GM23338 (cell line): ENCODE results near the gene LY86. TPM values are rescaled to one million over a fixed set of nuclear protein-coding genes. Genes with fewer than 3 reads are reported as not detected.

Experiments used
- ATAC-seq: fragments of 200-7000 bp; cut with Tn5 transposase; 3 replicates; pipeline ENCODE4 v1.9.1; 2020
- DNase-seq: peaks from one replicate; pipeline ENCODE4 v3.0.0-alpha.2; 2015; ENCODE audit warnings: low spot score
- H2AFZ ChIP-seq: fragments of 200-600 bp; sonication (generic); 2 replicates; pipeline ENCODE4 v1.8.0; 2016; ENCODE audit warnings: antibody characterized with exemption, mild to moderate bottlenecking, moderate library complexity
- H3F3A ChIP-seq: fragments of 200-600 bp; sonication (generic); replicated peaks from 2 replicates; pipeline ENCODE4 v1.8.0; 2017; ENCODE audit warnings: antibody characterized with exemption, mixed run types, low read depth
- H3K27ac ChIP-seq: fragments of 200-600 bp; sonication (generic); 2 replicates; pipeline ENCODE4 v1.6.1; 2016; ENCODE audit warnings: low read depth
- H3K27me3 ChIP-seq: fragments of 200-600 bp; sonication (generic); 2 replicates; pipeline ENCODE4 v1.8.0; 2016; ENCODE audit warnings: mild to moderate bottlenecking, mixed run types, moderate library complexity; ENCODE audit not compliant: insufficient read depth
- H3K36me3 ChIP-seq: fragments of 200-600 bp; sonication (generic); 2 replicates; pipeline ENCODE4 v1.8.0; 2016; ENCODE audit warnings: mild to moderate bottlenecking; ENCODE audit not compliant: insufficient read depth
- H3K4me1 ChIP-seq: fragments of 200-600 bp; sonication (generic); 2 replicates; pipeline ENCODE4 v1.8.0; 2016; ENCODE audit warnings: mild to moderate bottlenecking, moderate library complexity; ENCODE audit not compliant: insufficient read depth
- H3K4me2 ChIP-seq: fragments of 200-600 bp; sonication (generic); 2 replicates; pipeline ENCODE4 v1.7.1; 2017; ENCODE audit warnings: mixed run types
- H3K4me3 ChIP-seq: fragments of 200-600 bp; sonication (generic); 2 replicates; pipeline ENCODE4 v1.6.1; 2016; ENCODE audit warnings: mixed run types
- H3K79me2 ChIP-seq: fragments of 200-600 bp; sonication (generic); replicated peaks from 2 replicates; pipeline ENCODE4 v1.8.0; 2017; ENCODE audit warnings: mild to moderate bottlenecking; ENCODE audit not compliant: insufficient read depth
- H3K9me2 ChIP-seq: fragments of 200-600 bp; sonication (generic); 2 replicates; pipeline ENCODE4 v1.8.0; 2017; ENCODE audit not compliant: insufficient read depth
- H4K20me1 ChIP-seq: fragments of 200-600 bp; sonication (generic); replicated peaks from 2 replicates; pipeline ENCODE4 v1.8.0; 2017; ENCODE audit warnings: mild to moderate bottlenecking; ENCODE audit not compliant: insufficient read depth
- H3K27ac Mint-ChIP-seq: 2 replicates; pipeline ENCODE4 v1.8.0; 2020; ENCODE audit warnings: inconsistent platforms, mild to moderate bottlenecking, moderate library complexity, mixed read lengths
- H3K27me3 Mint-ChIP-seq: 3 replicates; pipeline ENCODE4 v1.8.0; 2022; ENCODE audit warnings: low read depth, mild to moderate bottlenecking, moderate library complexity, mixed read lengths, inconsistent platforms; ENCODE audit not compliant: insufficient read depth, poor library complexity
- H3K36me3 Mint-ChIP-seq: 3 replicates; pipeline ENCODE4 v1.8.0; 2021; ENCODE audit warnings: low read depth, mild to moderate bottlenecking, inconsistent platforms, moderate library complexity, mixed read lengths
- H3K4me1 Mint-ChIP-seq: 3 replicates; pipeline ENCODE4 v1.8.0; 2020; ENCODE audit warnings: mild to moderate bottlenecking, inconsistent platforms, mixed read lengths
- H3K4me3 Mint-ChIP-seq: 3 replicates; pipeline ENCODE4 v1.8.0; 2021; ENCODE audit warnings: moderate library complexity, mild to moderate bottlenecking, inconsistent platforms, mixed read lengths
- H3K9me3 Mint-ChIP-seq: 3 replicates; pipeline ENCODE4 v1.8.0; 2020; ENCODE audit warnings: moderate library complexity, mild to moderate bottlenecking, inconsistent platforms, mixed read lengths
- CREB1 ChIP-seq: fragments of 250-450 bp; sonication (Bioruptor Pico); IDR thresholded peaks from 2 replicates; pipeline ENCODE4 v1.5.0; 2020; ENCODE audit warnings: low read depth, mild to moderate bottlenecking, moderate library complexity
- CTCF ChIP-seq, 2 experiments: fragments of 200-600 bp in 1 of 2; sonication (generic) in 1 of 2; conservative IDR thresholded peaks; 2 replicates each; pipeline versions ENCODE4 v1.5.1 to v1.6.1; 2016 to 2017; ENCODE audit warnings: antibody characterized with exemption in 2 of 2, low read depth in 2 of 2, mild to moderate bottlenecking in 2 of 2, moderate library complexity in 1 of 2
- JUNB ChIP-seq: IDR thresholded peaks from one replicate; pipeline ENCODE4 v1.6.1; 2016; ENCODE audit warnings: antibody characterized with exemption; ENCODE audit not compliant: unreplicated experiment
- ZNF331 ChIP-seq: fragments of 250-450 bp; sonication (Bioruptor Pico); IDR thresholded peaks from 2 replicates; pipeline ENCODE4 v1.5.0; 2020; ENCODE audit warnings: low read depth, mild to moderate bottlenecking, moderate library complexity
- polyA plus RNA-seq: library from polyadenylated mRNA; unstranded; fragments of >200 nt; fragmentation: Nextera tagmentation; extraction: Ambion mirVana; gene quantifications from 2 replicates; pipeline ENCODE4 v1.2.1, GENCODE V29; 2016
- total RNA-seq: library from RNA; depleted of rRNA; stranded (reverse); fragments of >200 nt; shearing (Covaris generic); gene quantifications from 2 replicates; pipeline ENCODE4 v1.2.3, GENCODE V29; 2014
- TF ChIP-seq, protein P1 (sequence below): fragments of 250-450 bp; sonication (Bioruptor Pico); IDR thresholded peaks from 2 replicates; pipeline ENCODE4 v1.5.0; 2020; ENCODE audit warnings: mild to moderate bottlenecking, moderate library complexity

The LY86 gene
- total and polyA plus RNA-seq, 2 experiments from 2014 or later, result 0.29 TPM; not detected in 1

DNA sequence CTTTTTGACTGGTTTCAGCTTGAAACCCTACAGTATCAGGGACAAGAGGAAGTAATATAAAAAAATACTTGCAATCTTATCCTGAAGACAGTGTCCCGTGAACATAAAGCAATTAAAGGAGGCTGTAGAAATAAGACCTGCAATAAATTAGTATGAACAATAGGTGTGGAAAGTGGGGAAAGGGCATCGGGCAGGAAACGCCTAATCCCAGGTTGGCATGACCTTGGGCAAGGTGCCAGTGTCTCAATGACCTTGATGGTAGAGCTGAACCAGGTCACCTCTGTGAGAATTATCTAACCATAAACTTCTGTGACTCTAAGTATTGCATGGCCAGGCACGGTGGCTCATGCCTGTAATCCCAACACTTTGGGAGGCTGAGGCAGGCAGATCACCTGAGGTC, 115.2 kb downstream of the LY86 start:
- Mint-ChIP-seq H3K27ac (no peak overlapping the region), H3K9me3 (no peaks in the 10 kb centered on the region), H3K27me3 (peaks cover 3% of the 10 kb centered on the region), H3K4me3 (no peak overlapping the region), H3K4me1 (peaks cover 4% of the 10 kb centered on the region), H3K36me3 (no peaks in the 10 kb centered on the region)
- Histone ChIP-seq H3K9me2 (no peaks in the 10 kb centered on the region), H3K27me3 (no peaks in the 10 kb centered on the region), H4K20me1 (no peaks in the 10 kb centered on the region), H3F3A (no peaks in the 10 kb centered on the region), H3K36me3 (no peaks in the 10 kb centered on the region), H3K79me2 (no peaks in the 10 kb centered on the region), H2AFZ (no peak overlapping the region), H3K4me3 (no peak overlapping the region), H3K27ac (no peak overlapping the region), H3K4me1 (no peaks in the 10 kb centered on the region), H3K4me2 (no peak overlapping the region)
- DNase-seq, result no peak
- TF ChIP-seq, protein P1, sequence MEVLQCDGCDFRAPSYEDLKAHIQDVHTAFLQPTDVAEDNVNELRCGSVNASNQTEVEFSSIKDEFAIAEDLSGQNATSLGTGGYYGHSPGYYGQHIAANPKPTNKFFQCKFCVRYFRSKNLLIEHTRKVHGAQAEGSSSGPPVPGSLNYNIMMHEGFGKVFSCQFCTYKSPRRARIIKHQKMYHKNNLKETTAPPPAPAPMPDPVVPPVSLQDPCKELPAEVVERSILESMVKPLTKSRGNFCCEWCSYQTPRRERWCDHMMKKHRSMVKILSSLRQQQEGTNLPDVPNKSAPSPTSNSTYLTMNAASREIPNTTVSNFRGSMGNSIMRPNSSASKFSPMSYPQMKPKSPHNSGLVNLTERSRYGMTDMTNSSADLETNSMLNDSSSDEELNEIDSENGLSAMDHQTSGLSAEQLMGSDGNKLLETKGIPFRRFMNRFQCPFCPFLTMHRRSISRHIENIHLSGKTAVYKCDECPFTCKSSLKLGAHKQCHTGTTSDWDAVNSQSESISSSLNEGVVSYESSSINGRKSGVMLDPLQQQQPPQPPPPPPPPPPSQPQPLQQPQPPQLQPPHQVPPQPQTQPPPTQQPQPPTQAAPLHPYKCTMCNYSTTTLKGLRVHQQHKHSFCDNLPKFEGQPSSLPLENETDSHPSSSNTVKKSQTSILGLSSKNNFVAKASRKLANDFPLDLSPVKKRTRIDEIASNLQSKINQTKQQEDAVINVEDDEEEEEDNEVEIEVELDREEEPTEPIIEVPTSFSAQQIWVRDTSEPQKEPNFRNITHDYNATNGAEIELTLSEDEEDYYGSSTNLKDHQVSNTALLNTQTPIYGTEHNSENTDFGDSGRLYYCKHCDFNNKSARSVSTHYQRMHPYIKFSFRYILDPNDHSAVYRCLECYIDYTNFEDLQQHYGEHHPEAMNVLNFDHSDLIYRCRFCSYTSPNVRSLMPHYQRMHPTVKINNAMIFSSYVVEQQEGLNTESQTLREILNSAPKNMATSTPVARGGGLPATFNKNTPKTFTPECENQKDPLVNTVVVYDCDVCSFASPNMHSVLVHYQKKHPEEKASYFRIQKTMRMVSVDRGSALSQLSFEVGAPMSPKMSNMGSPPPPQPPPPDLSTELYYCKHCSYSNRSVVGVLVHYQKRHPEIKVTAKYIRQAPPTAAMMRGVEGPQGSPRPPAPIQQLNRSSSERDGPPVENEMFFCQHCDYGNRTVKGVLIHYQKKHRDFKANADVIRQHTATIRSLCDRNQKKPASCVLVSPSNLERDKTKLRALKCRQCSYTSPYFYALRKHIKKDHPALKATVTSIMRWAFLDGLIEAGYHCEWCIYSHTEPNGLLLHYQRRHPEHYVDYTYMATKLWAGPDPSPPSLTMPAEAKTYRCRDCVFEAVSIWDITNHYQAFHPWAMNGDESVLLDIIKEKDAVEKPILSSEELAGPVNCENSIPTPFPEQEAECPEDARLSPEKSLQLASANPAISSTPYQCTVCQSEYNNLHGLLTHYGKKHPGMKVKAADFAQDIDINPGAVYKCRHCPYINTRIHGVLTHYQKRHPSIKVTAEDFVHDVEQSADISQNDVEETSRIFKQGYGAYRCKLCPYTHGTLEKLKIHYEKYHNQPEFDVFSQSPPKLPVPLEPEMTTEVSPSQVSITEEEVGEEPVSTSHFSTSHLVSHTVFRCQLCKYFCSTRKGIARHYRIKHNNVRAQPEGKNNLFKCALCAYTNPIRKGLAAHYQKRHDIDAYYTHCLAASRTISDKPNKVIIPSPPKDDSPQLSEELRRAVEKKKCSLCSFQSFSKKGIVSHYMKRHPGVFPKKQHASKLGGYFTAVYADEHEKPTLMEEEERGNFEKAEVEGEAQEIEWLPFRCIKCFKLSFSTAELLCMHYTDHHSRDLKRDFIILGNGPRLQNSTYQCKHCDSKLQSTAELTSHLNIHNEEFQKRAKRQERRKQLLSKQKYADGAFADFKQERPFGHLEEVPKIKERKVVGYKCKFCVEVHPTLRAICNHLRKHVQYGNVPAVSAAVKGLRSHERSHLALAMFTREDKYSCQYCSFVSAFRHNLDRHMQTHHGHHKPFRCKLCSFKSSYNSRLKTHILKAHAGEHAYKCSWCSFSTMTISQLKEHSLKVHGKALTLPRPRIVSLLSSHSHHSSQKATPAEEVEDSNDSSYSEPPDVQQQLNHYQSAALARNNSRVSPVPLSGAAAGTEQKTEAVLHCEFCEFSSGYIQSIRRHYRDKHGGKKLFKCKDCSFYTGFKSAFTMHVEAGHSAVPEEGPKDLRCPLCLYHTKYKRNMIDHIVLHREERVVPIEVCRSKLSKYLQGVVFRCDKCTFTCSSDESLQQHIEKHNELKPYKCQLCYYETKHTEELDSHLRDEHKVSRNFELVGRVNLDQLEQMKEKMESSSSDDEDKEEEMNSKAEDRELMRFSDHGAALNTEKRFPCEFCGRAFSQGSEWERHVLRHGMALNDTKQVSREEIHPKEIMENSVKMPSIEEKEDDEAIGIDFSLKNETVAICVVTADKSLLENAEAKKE (CRISPR knock-in tag), result no peak
- TF ChIP-seq JUNB, result no peak
- no peak for TF ChIP-seq ZNF331 (CRISPR knock-in tag)
- TF ChIP-seq CTCF (conservative IDR thresholded peaks at IDR 0.05; ENCODE audit: low read depth in 2 of 2), result no peak
- no peak for TF ChIP-seq CREB1 (CRISPR knock-in tag)
- ATAC-seq, result no peak
